GM23248 (cell line): ENCODE data around the gene ADGRG7.

Source experiments
- EZH2 ChIP-seq: fragments of 200-600 bp; sonication (generic); IDR thresholded peaks from 2 replicates; pipeline ENCODE4 v1.6.1; 2018; ENCODE audit warnings: antibody characterized with exemption, mild to moderate bottlenecking; ENCODE audit not compliant: insufficient read depth, poor library complexity, severe bottlenecking
- EZH2phosphoT487 ChIP-seq: fragments of 200-600 bp; sonication (generic); IDR thresholded peaks from 2 replicates; pipeline ENCODE4 v1.6.1; 2018; ENCODE audit warnings: antibody characterized with exemption, moderate library complexity, mild to moderate bottlenecking, low read depth; ENCODE audit not compliant: insufficient read depth

DNA sequence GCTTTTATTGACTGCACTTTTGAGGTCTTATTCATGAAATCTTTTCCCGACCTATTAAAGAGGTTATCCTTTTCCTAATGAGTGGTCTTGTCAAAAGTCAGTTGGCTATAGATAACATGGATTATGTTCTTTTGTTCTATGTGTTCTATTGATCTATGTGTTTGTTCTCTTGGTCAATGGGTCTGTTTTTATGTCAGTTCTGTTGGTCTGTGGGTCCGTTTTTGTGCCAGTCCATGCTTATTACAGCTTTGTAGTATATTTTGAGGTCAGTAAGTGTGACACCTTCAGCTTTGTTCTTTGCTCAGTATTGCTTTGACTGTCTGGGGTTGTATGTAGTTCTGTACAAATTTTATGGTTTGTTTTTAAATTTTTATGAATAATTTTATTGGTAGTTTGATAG is 107.7 kb downstream of the ADGRG7 start:
- TF ChIP-seq EZH2 (no peak), EZH2phosphoT487 (no peak)
